Esophagus muscularis mucosa (tissue), 3 donors: ENCODE data around the gene TBC1D17.

ENCODE experiments used
- EP300 ChIP-seq: sonication (generic); formaldehyde crosslinking; IDR thresholded peaks from one replicate; pipeline ENCODE4 v1.6.1; 2017; ENCODE audit warnings: antibody characterized with exemption
- TF ChIP-seq, protein P1 (sequence below), 3 experiments: fragments of 200-600 bp in 2 of 3; fragments of 450-650 bp in 1 of 3; sonication (generic) in 2 of 3; IDR thresholded peaks; one replicate each; pipeline ENCODE4 v1.5.1; 2017 to 2019; ENCODE audit warnings: antibody characterized with exemption in 3 of 3, mild to moderate bottlenecking in 2 of 3, moderate library complexity in 1 of 3

DNA sequence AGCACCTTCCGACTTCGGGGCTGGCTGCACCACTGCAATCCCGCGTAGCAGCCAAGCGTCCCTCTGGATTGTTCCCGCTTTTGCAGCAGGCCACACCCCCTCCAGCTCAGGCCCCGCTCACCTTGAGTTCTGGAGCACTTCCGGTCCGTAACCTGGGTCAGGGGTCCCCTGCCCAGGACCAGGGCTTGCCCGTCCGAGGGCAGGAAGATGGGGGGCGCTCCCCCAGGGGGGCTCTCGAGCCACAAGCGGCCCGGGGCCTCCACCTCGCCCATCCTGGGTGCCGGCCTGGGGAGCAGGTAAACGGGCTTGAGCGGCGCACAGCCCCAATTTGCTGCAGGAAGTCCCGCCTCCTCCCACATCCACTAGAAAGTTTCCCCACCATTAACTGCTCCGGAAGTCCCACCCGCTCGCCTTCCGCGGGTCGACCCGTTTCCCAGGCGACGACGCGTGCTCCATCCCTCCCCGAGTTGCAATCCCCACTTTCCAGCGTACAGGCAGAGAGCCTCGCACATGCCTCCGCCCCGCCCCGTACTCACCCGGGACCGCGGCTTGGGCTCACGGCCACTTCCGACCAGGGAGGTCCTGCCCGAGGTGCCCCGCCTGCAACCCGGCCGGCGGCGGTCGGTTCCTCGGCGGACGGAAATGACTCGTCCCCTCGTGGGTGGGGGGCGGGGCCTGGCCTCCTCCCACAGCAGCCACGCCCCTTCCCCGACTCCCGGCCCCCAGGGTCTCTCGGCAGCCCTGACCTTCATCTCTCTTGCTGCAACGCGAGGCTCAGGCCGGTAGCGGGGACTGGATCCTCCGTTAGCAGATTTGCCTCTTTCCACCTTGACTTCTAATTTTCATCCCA, 10.3 kb upstream of the TBC1D17 start, which contains the start of gene PNKP:
- TF ChIP-seq, protein P1, sequence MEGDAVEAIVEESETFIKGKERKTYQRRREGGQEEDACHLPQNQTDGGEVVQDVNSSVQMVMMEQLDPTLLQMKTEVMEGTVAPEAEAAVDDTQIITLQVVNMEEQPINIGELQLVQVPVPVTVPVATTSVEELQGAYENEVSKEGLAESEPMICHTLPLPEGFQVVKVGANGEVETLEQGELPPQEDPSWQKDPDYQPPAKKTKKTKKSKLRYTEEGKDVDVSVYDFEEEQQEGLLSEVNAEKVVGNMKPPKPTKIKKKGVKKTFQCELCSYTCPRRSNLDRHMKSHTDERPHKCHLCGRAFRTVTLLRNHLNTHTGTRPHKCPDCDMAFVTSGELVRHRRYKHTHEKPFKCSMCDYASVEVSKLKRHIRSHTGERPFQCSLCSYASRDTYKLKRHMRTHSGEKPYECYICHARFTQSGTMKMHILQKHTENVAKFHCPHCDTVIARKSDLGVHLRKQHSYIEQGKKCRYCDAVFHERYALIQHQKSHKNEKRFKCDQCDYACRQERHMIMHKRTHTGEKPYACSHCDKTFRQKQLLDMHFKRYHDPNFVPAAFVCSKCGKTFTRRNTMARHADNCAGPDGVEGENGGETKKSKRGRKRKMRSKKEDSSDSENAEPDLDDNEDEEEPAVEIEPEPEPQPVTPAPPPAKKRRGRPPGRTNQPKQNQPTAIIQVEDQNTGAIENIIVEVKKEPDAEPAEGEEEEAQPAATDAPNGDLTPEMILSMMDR (IDR thresholded peaks at IDR 0.05), result no peak
- no peak for TF ChIP-seq EP300
